Stimulated activated memory B cell treated with anti-CD40 and anti-IgM and Interleukin-4, amounts not matched to agents 10 μg/mL and 1 μg/mL and 100 μg/mL, for 72 hours (primary cell): ENCODE results near the gene GUK1.

Experiments used
- ATAC-seq: fragments of 150-1000 bp; cut with Tn5 transposase; 2 replicates; pipeline ENCODE4 v1.10.0; 2021
- H3K27ac Mint-ChIP-seq: one replicate; pipeline ENCODE4 v1.8.0; 2022; ENCODE audit warnings: mild to moderate bottlenecking, mixed read lengths
- H3K27me3 Mint-ChIP-seq: one replicate; pipeline ENCODE4 v1.8.0; 2022; ENCODE audit warnings: mixed read lengths
- H3K36me3 Mint-ChIP-seq: one replicate; pipeline ENCODE4 v1.8.0; 2022; ENCODE audit warnings: mixed read lengths
- H3K4me1 Mint-ChIP-seq: one replicate; pipeline ENCODE4 v1.8.0; 2022; ENCODE audit warnings: mixed read lengths
- H3K4me3 Mint-ChIP-seq: one replicate; pipeline ENCODE4 v1.8.0; 2022; ENCODE audit warnings: mild to moderate bottlenecking, moderate library complexity, mixed read lengths
- H3K9me3 Mint-ChIP-seq: one replicate; pipeline ENCODE4 v1.8.0; 2022; ENCODE audit warnings: mixed read lengths

The GUK1 gene

GRCh38 chr1:228139406-228139930 is 611 bp upstream of the GUK1 start:
- peak overlapping the region; percentile 58 for H3K27ac Mint-ChIP-seq
- no peaks in the 10 kb centered on the region for H3K9me3 Mint-ChIP-seq
- ATAC-seq, result no peak
- peaks cover 10% of the 10 kb centered on the region for H3K36me3 Mint-ChIP-seq
- H3K27me3 Mint-ChIP-seq, result peaks cover 6% of the 10 kb centered on the region
- peak overlapping the region; percentile 71 for H3K4me3 Mint-ChIP-seq
- H3K4me1 Mint-ChIP-seq, result peaks cover 57% of the 10 kb centered on the region

- H3K36me3 Mint-ChIP-seq, result peaks cover 10% of the 10 kb centered on the region
- peak overlapping the region; percentile 71 for H3K4me3 Mint-ChIP-seq
- peak overlapping the region; percentile 58 for H3K27ac Mint-ChIP-seq
- peaks cover 63% of the 10 kb centered on the region for H3K4me1 Mint-ChIP-seq
- no peaks in the 10 kb centered on the region for H3K27me3 Mint-ChIP-seq
- no peak for ATAC-seq
- H3K9me3 Mint-ChIP-seq, result no peaks in the 10 kb centered on the region
Observed at GRCh38 chr1:228140724-228141225, 696 bp downstream of the GUK1 start.

DNA sequence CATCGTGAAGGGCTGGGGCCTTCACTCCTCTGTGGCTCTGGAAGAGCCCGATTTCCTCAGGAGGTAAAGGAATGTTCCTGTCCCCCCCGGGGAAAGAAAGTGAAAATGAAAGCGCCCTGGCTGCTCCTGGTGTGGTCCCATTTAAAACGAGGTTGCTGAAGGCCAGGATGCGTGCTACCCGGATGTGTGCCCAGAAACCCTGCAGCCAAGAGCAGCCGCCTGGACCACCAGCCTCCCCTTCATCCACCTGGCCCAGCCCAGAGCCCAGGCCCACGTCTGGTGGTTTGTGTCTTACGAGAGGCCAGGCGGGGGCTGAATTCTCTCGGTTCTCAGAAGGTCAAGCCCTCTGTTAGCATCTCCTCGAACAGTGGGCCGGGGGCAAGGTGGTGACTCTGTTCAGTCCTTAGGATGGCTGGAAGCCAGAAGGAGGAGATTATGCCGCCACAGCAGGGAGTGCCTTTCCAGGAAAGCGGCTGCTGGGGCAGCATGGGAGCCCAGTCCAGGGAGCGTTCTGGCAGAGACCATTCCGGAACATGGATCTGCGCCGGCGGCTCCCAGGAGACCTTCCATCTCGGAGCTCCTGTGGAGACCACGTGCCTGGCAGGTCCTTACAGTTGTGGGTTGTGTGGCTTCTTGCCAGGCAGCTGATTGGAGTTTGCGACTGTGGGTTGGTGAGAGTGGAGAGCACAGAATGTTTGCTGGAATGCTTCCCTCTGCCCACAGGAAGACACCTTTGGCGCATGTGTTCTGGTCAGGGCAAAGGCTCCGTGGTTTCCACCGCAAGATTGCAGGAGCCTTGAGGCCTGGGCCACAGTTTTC is 1.4 kb downstream of the GUK1 start:
- no peak for ATAC-seq

DNA sequence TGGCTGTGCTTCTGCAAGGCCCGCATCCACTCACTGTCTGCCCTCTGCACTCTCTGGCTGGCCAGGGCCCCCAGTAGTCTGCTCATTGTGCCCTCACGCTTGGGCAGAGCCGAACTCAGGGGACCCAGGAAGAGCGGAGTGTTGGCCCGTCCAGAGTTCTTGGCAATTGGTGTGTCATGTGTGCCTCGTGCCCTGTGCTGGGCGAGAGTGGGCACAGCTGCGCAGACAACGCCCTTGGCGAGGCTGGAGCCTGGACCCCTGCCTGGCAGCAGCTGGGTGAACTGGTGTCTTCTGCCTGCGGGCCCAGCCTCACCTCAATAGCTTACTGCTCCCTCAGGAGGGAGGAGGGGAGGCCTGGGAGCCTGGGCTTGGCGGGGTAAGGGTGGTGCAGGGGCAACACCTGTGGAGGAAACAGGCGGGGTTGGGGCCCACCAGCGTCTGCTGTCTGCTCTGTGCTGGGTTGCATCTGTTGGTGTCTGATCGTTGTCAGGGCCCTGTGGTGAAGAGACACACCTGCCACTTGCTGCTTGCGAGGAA is 2.1 kb downstream of the GUK1 start:
- Mint-ChIP-seq H3K4me1 (peaks cover 59% of the 10 kb centered on the region), H3K36me3 (peaks cover 10% of the 10 kb centered on the region), H3K4me3 (peak overlapping the region; percentile 71), H3K27ac (no peak overlapping the region), H3K9me3 (no peaks in the 10 kb centered on the region), H3K27me3 (no peaks in the 10 kb centered on the region)
- ATAC-seq, result no peak

More for the DNA sequence above, 1.4 kb downstream of the GUK1 start:
- Mint-ChIP-seq H3K27me3 (no peaks in the 10 kb centered on the region), H3K4me1 (peaks cover 63% of the 10 kb centered on the region), H3K4me3 (peak overlapping the region; percentile 71), H3K27ac (peak overlapping the region; percentile 58), H3K36me3 (peaks cover 10% of the 10 kb centered on the region), H3K9me3 (no peaks in the 10 kb centered on the region)

DNA sequence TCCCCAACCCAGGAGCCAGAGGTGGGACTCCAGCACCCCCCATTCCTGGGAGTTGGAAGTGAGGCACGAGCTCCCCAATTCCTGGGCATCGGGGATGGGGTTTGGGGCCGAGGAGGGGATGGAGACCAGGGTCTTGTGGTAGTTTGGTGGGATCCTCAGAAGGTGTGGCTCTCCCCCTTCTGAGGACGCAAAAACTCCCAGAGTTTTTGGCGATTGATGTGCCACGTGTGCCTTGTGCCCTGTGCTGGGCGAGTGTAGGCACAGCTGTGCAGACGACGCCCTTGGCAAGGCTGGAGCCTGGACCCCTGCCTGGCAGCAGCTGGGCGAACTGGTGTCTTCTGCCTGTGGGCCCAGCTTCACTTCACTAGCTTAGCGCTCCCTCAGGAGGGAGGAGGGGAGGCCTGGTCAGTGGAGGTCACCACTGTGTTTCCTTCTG is 2.6 kb downstream of the GUK1 start:
- Mint-ChIP-seq H3K27ac (peak overlapping the region; percentile 17), H3K9me3 (no peaks in the 10 kb centered on the region), H3K4me3 (peak overlapping the region; percentile 71), H3K27me3 (no peaks in the 10 kb centered on the region), H3K36me3 (peaks cover 10% of the 10 kb centered on the region), H3K4me1 (peaks cover 55% of the 10 kb centered on the region)
- ATAC-seq, result no peak

- peak overlapping the region; percentile 17 for H3K27ac Mint-ChIP-seq
- H3K9me3 Mint-ChIP-seq, result no peaks in the 10 kb centered on the region
- H3K36me3 Mint-ChIP-seq, result peaks cover 10% of the 10 kb centered on the region
- no peak overlapping the region for H3K4me3 Mint-ChIP-seq
- peaks cover 47% of the 10 kb centered on the region for H3K4me1 Mint-ChIP-seq
- no peak for ATAC-seq
- H3K27me3 Mint-ChIP-seq, result no peaks in the 10 kb centered on the region
Observed at GRCh38 chr1:228143480-228144192, 3.6 kb downstream of the GUK1 start.

- Mint-ChIP-seq H3K36me3 (peaks cover 10% of the 10 kb centered on the region), H3K4me1 (peaks cover 43% of the 10 kb centered on the region), H3K4me3 (peak overlapping the region; percentile 26), H3K27ac (no peak overlapping the region), H3K27me3 (no peaks in the 10 kb centered on the region), H3K9me3 (no peaks in the 10 kb centered on the region)
- no peak for ATAC-seq
Observed at GRCh38 chr1:228144193-228144992, 4.3 kb downstream of the GUK1 start.

GRCh38 chr1:228144993-228145343 is 4.9 kb downstream of the GUK1 start:
- Mint-ChIP-seq H3K36me3 (peaks cover 10% of the 10 kb centered on the region), H3K4me3 (peak overlapping the region; percentile 26), H3K27ac (no peak overlapping the region), H3K27me3 (no peaks in the 10 kb centered on the region), H3K4me1 (peaks cover 43% of the 10 kb centered on the region), H3K9me3 (no peaks in the 10 kb centered on the region)
- no peak for ATAC-seq

- Mint-ChIP-seq H3K9me3 (no peaks in the 10 kb centered on the region), H3K36me3 (peaks cover 10% of the 10 kb centered on the region), H3K4me3 (no peak overlapping the region), H3K27ac (no peak overlapping the region), H3K27me3 (no peaks in the 10 kb centered on the region), H3K4me1 (peaks cover 43% of the 10 kb centered on the region)
- ATAC-seq, result no peak
Observed at GRCh38 chr1:228145463-228146416, 5.7 kb downstream of the GUK1 start.

- Mint-ChIP-seq H3K27me3 (no peaks in the 10 kb centered on the region), H3K9me3 (no peaks in the 10 kb centered on the region), H3K27ac (no peak overlapping the region), H3K36me3 (peaks cover 10% of the 10 kb centered on the region), H3K4me3 (no peak overlapping the region), H3K4me1 (peaks cover 34% of the 10 kb centered on the region)
- no peak for ATAC-seq
Observed at GRCh38 chr1:228146417-228147150, 6.5 kb downstream of the GUK1 start.

DNA sequence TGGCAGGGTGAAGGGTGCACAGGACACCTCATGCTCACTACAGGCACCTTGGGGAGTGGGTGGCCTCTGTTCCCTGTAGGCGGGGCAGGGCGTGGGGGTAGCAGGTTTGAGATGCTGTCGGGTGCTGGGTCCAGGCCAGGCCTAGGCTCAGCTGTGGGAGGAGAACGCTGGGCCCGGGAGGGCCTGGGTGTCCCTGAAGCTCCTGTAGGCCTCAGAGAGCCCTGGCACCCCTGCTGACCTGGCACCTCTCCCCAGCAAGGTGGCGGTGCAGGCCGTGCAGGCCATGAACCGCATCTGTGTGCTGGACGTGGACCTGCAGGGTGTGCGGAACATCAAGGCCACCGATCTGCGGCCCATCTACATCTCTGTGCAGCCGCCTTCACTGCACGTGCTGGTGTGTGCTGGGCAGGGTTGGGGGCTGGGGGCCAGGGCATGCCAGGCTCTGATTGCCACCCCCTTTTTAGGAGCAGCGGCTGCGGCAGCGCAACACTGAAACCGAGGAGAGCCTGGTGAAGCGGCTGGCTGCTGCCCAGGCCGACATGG is 7.1 kb downstream of the GUK1 start:
- no peaks in the 10 kb centered on the region for H3K27me3 Mint-ChIP-seq
- no peak for ATAC-seq
- no peaks in the 10 kb centered on the region for H3K9me3 Mint-ChIP-seq
- H3K27ac Mint-ChIP-seq, result no peak overlapping the region
- H3K36me3 Mint-ChIP-seq, result peaks cover 10% of the 10 kb centered on the region
- H3K4me3 Mint-ChIP-seq, result no peak overlapping the region
- H3K4me1 Mint-ChIP-seq, result peaks cover 28% of the 10 kb centered on the region

- no peak for ATAC-seq
- Mint-ChIP-seq H3K4me1 (peaks cover 22% of the 10 kb centered on the region), H3K36me3 (peaks cover 10% of the 10 kb centered on the region), H3K9me3 (no peaks in the 10 kb centered on the region), H3K27me3 (no peaks in the 10 kb centered on the region), H3K27ac (no peak overlapping the region), H3K4me3 (no peak overlapping the region)
Observed at GRCh38 chr1:228147768-228148167, 7.7 kb downstream of the GUK1 start.

DNA sequence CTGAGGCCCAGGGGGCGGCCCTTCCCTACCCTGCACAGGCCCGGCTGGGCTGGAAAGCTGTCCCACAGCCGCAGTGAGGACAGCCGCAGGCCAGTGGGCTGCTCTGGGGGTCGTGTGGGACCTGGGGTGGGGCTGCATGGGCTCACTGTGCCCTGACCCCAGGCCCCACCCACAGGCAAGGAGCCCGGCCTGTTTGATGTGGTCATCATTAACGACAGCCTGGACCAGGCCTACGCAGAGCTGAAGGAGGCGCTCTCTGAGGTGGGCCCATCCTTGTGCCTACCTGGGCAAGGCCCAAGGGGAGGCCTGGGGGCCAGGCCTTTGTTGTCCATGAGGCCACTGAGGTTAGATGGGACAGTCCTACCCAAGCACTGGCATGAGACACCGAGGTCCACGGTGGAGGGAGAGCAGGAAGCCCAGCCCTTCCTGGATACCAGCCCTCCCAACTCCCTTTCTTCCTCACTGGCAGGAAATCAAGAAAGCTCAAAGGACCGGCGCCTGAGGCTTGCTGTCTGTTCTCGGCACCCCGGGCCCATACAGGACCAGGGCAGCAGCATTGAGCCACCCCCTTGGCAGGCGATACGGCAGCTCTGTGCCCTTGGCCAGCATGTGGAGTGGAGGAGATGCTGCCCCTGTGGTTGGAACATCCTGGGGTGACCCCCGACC is 8.2 kb downstream of the GUK1 start:
- H3K27ac Mint-ChIP-seq, result no peak overlapping the region
- H3K27me3 Mint-ChIP-seq, result no peaks in the 10 kb centered on the region
- H3K9me3 Mint-ChIP-seq, result no peaks in the 10 kb centered on the region
- H3K36me3 Mint-ChIP-seq, result peaks cover 6% of the 10 kb centered on the region
- peaks cover 17% of the 10 kb centered on the region for H3K4me1 Mint-ChIP-seq
- H3K4me3 Mint-ChIP-seq, result no peak overlapping the region
- ATAC-seq, result no peak
